GM18873 (cell line): ENCODE results near the gene RIMBP2.
"Not testable (repeated sequence)": the region's sequence is repeated elsewhere in the genome, so short reads cannot be mapped to it uniquely, and the experiment has no call there.

Experiments
- ATAC-seq: cut with Tn5 transposase; IDR thresholded peaks from one replicate; pipeline ENCODE4 v1.9.1; 2021; ENCODE audit warnings: mild to moderate bottlenecking, moderate library complexity, moderate number of reproducible peaks; ENCODE audit not compliant: unreplicated experiment, low FRiP score

The RIMBP2 gene

GRCh38 chr12:130706885-130707570 lies 9.1 kb downstream of the RIMBP2 start:
- no peak for ATAC-seq

DNA sequence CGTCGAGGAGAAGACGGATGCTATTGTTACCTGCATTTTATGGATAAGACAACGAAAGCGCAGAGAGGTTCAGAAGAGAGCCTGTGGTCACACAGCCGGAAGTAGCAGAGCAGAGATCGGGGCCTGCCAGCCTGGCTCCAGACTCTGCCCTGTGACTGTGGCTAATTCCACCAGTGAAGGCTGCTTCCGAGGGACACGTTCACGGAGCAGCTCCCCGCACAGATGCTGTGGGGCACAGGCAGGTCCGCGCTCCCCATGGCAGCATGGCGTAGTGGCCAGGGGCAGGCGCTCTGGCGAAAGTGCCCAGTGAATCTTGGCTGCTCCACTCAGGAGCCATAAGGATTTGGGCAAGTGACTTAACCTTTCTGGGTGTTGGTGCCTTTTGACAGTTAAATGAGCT lies 9.8 kb downstream of the RIMBP2 start:
- ATAC-seq, result no peak

DNA sequence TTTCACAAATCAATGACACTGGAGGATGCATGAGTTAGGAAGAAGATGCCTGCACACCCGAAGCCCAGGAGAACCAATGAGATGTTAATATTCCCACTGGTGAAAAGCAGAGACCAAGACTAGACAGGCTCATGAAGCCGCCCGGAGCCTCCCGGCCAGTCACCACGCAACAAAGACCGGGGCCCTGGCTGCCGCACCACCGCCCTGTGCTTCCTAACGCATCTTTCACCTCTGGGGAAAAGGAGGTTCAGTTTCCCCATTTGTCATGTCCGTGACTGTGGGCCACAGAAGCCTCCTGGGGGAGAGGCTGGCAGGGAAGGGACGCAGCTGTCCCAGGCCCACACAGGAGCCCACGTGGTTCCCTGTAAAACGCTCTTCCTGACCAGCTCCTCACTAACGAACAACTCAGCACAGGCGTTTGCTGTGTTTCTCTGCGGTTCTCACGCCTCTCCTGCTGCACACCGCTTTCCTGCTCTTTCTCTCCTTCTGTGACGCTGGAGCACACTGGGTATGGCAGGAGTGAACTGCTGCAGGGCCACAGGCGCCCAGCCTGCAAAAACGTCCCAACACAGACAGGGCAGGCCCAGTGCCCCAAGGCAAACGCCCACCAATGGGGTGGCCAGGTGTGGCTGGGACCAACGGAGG lies 10.8 kb downstream of the RIMBP2 start:
- ATAC-seq, result no peak

DNA sequence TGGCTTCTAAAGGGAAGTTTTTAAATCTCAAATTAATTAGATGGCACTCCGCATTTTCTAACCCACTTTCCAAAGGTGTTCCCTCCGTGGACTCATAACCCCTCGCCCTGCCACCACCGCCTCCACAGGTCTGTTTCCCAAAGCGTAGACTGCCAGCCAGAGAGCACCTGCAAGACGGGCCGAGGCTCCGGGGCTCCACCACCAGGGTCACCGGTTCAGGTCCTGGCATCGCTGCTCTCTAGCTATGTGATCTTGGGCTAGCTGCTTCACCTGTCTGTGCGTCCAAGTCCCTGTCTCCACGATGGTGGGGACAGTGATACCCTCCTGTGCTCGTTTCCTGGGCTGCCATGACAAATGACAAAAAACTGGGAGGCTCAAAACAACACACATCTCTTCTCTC lies 11.5 kb downstream of the RIMBP2 start:
- no peak for ATAC-seq

DNA sequence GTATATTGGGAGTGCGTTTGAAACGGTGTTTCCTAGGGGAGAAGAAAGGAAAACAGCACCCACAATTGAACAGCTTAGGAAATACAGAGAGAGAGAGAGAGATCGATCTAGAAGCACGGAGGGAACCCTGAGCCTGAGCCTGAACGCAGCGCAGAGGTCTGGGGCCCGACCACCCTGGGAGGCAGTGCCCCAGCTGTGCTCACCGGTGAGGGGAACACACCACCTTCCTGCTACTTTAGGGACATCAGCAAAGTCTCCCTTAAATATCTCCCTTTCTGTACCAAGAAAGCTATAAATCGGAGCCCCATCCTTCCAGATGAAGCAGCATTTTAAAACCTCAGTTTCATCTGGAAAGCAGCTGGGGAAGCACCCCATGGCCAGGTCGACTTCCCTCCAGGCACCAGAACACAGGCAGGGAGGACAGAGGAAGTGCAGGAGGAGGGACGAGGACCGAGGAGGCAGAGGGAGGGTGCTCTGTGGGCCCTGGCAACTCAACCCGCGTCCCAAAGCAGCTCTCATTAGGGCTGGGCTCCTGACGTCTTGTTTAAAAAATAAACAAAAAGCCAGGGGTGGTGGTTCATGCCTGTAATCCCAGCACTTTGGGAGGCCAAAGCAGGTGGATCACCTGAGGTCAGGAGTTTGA lies 12.2 kb downstream of the RIMBP2 start:
- no peak for ATAC-seq

DNA sequence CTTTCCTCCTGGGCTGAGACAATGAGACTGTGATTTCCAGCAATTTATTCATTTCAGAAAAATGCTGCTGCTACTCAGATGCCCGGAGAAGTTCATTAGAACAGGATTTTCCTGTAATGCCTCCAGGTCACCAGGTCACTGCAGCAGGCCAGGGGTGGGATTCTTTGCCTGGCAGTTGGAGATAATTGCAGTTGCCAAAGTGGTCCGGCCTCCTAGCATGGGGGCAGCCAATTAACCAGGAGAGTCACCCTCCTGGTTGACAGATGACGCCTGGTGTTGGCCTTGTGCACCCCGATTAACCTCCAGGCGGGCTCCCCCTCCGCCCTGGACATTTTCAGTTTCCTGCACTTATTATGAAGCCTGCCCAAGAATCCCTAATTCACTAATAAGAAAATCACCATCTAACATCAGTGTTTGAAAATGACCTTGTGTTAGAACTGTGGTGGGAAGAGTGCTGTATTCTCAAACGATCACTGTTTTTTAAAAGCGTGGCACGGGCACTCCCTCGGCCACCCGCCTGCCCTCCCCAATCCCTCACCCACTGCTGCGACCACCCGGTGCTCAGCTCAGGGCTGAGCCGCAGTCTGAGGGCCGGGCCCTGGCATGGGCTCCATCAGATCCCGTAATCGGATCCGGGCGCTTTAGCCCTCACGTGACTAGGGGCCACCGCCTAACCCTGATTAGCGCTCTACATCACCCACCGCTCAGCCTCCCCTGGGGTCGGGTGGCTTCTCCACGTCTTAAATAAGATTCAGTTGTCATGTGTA lies 12.9 kb downstream of the RIMBP2 start:
- no peak for ATAC-seq

DNA sequence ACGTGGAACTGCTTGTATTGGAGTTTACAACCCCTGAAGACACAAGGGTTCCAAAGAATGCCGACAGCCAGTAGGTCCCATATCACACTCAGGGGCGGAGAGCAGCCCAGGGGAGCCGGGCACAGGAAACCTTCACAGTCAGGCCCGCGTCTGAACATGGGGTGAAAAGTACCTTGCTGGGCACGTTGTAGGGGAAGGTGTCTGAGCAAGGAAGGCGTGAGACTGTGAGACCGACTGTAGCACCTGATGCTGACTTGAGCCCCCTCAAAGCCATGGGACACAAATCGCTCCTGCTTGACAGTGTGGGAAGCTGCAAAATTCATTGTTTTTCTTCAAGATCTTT lies 14.7 kb downstream of the RIMBP2 start:
- ATAC-seq, result no peak

GRCh38 chr12:130700492-130701401 lies 15.4 kb downstream of the RIMBP2 start:
- ATAC-seq, result no peak

DNA sequence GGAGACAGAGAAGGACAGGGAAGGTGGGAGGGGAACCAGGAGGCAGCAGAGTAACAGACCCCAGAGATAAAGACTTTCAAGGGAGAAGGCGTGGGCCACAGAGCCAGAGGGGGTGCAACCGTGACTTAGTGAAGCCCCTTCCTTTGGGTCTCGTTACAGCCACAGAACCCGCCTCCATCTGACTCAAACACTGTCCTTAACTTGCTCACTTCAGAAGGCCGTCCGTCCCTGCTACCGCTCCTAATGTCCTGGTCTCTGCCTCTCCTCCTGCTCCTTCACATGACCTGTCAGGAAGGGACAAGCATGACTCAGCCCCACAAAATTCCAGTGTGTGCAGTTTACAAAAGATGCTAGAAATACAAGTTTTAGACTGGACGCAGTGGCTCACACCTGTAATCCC lies 18.0 kb downstream of the RIMBP2 start:
- ATAC-seq, result no peak

DNA sequence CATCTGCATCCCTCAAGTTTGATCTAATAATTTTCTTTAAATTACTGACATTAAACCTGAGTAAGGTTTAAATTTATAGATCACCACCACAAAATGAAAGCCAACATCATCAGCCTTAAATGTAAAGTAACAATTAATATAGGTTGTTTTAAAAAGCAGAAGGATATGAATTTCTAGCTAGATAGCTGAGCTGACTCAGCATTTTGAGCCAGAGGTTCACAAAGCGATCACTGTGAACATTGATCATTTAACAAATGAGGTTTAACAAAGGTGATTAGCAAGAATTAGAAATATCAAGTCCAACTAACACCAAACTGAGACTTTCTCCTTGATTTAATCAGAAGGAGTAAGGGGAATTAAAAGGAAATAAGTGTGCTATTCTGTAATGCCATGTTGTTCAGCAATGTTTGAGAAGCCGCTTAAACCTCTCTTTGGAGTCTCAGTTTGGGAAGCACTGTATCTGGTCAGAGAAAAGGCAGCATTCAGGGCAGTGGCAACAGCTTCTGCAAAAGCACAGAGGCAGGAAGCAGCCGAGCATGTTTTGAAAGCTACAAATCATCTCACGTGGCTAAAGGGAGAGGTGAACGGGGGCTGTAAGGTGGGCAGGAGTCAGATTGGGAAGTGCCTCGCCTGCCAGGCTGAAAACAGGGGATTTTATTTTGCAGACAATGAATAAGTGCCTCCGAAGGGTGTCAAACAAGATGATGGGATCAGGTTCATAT lies 19.6 kb downstream of the RIMBP2 start:
- no peak for ATAC-seq

- ATAC-seq, result no peak
Observed at GRCh38 chr12:130695061-130695460, 21.0 kb downstream of the RIMBP2 start.

- no peak for ATAC-seq
Observed at GRCh38 chr12:130689408-130690405, 26.4 kb downstream of the RIMBP2 start.

- ATAC-seq, result not testable (repeated sequence)
Observed at GRCh38 chr12:130688999-130689398, 27.1 kb downstream of the RIMBP2 start.

- ATAC-seq, result no peak
Observed at GRCh38 chr12:130687796-130688778, 28.0 kb downstream of the RIMBP2 start.

GRCh38 chr12:130687190-130687589 lies 28.9 kb downstream of the RIMBP2 start:
- ATAC-seq, result no peak

DNA sequence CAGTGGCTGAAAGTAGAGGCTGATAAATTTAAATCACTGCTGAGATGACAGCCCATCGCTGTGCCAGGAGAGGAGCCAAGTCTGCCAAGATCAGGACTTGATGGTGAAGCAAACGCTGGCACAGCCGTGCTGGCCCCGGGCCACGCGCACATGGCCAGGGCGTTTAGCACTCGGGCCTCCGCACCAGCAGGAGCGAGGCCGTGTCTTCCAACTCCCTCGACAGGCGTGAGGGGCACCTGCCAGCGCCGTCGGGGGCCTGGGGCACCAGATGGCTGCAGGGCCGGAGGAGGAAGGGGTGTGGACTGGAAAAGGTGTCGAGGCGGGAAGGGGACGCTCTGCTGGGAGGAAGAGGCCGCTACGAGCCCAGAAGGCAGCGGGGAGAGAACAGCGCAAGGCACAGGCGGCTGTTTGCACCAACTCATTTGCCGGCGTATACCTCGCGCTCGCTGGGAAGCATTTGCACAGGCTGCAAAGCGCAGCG lies 29.5 kb downstream of the RIMBP2 start:
- ATAC-seq, result no peak

DNA sequence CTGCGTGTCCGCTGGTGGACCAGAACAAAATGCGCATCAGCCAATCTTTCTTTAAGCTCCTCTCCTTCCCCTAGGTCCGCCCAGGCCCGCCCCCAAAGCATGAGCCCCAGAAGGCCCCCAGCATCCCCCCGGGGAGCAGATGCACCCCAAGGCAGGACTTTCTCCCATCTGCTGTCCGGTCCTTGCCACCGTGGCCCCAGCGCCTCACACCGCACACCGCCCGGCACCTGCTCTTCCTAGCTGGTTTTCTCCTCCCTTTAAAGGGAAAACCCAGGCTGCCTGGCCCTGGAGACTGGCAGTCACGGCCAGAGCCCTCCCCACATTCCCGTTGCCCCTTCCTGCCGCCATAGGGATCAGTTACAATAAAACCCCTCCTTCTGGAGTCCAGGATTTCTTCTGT lies 30.2 kb downstream of the RIMBP2 start:
- ATAC-seq, result no peak
